Kidney (tissue), 14 donors: ENCODE measurements around the gene CYP20A1. TPM values are rescaled to one million over a fixed set of nuclear protein-coding genes. Genes with fewer than 3 reads are reported as not detected.
A peak's percentile ranks its signal among the peaks of the same experiment; 100 is the strongest.

Experiments used
- DNase-seq, 5 donors: peaks; one replicate each; pipeline ENCODE4 v3.0.0-alpha.2; 2013 to 2020
- FAIRE-seq: peaks from 2 replicates; lab custom pipeline; 2012; peaks lifted over from hg19 to GRCh38; lab: Jason Lieb, UNC
- H3K27ac ChIP-seq, 2 donors: one replicate each; pipeline ENCODE4 v1.7.0; 2013; ENCODE audit warnings: low read depth in 2 of 2, low read length in 2 of 2, inconsistent platforms in 1 of 2
- H3K27me3 ChIP-seq: one replicate; pipeline ENCODE4 v1.7.1; 2013; ENCODE audit warnings: low read length, inconsistent platforms; ENCODE audit not compliant: control insufficient read depth, insufficient read depth
- H3K36me3 ChIP-seq, 3 donors: one replicate each; pipeline versions ENCODE4 v1.7.0 to v1.7.1; 2013; ENCODE audit warnings: low read length in 3 of 3, control low read depth in 1 of 3, inconsistent platforms in 1 of 3; ENCODE audit not compliant: insufficient read depth in 3 of 3, control insufficient read depth in 2 of 3
- H3K4me1 ChIP-seq, 3 donors: one replicate each; pipeline versions ENCODE4 v1.7.0 to v1.7.1; 2013; ENCODE audit warnings: low read length in 3 of 3, inconsistent platforms in 1 of 3, low read depth in 1 of 3; ENCODE audit not compliant: control insufficient read depth in 2 of 3, insufficient read depth in 2 of 3
- H3K4me3 ChIP-seq, 3 donors: one replicate each; pipeline versions ENCODE4 v1.7.0 to v1.8.1; 2013; ENCODE audit warnings: low read length in 3 of 3, control low read depth in 1 of 3, inconsistent platforms in 1 of 3
- H3K9ac ChIP-seq, 3 donors: one replicate each; pipeline versions ENCODE4 v1.7.0 to v1.7.1; 2013; ENCODE audit warnings: low read length in 3 of 3, control low read depth in 1 of 3, inconsistent platforms in 1 of 3
- H3K9me3 ChIP-seq, 3 donors: one replicate each; pipeline versions ENCODE4 v1.7.0 to v1.7.1; 2013; ENCODE audit warnings: low read length in 3 of 3, control low read depth in 1 of 3, inconsistent platforms in 1 of 3; ENCODE audit not compliant: control insufficient read depth in 2 of 3, insufficient read depth in 1 of 3
- intact Hi-C: fragments of 100-400 bp; cut with DNase I; formaldehyde crosslinking; loops from one replicate; pipeline ENCODE4 v1.11.1; 2022
- polyA plus RNA-seq: library from polyadenylated mRNA; stranded (reverse); fragments of 350-450 nt; fragmentation: Illumina TruSeq; extraction: RNeasy Lipid Tissue Mini Kit (QIAGEN cat#74804); gene quantifications from one replicate; pipeline ENCODE4 v1.2.3, GENCODE V29; 2014; ENCODE audit warnings: low read depth, low replicate concordance; ENCODE audit not compliant: insufficient read depth
- total RNA-seq: library from RNA; stranded (reverse); fragmentation: NEBNext Ultra II Directional; extraction: Animal tissue kit (Norgen Biotek cat#: 25700); gene quantifications from one replicate; pipeline ENCODE4 v1.2.1, GENCODE V29; 2021
- TF ChIP-seq, protein P1 (sequence below): IDR thresholded peaks from 3 replicates; pipeline ENCODE4 v1.5.1; 2012; ENCODE audit warnings: mild to moderate bottlenecking, moderate library complexity, borderline replicate concordance; ENCODE audit not compliant: insufficient read depth; ENCODE audit errors: extremely low read depth
- donor health status: control.
- donor health status: control.
- donor health status: control.
- donor health status: control.
- donor health status: control.
- donor health status: DM: yes; HTN: yes; CAD: no.
- donor health status: Normal renal cell carcinoma (clear cell type).

CYP20A1 gene
- total and polyA plus RNA-seq, 2 donors from 2014 or later: 11.6 to 41.2 TPM

DNA sequence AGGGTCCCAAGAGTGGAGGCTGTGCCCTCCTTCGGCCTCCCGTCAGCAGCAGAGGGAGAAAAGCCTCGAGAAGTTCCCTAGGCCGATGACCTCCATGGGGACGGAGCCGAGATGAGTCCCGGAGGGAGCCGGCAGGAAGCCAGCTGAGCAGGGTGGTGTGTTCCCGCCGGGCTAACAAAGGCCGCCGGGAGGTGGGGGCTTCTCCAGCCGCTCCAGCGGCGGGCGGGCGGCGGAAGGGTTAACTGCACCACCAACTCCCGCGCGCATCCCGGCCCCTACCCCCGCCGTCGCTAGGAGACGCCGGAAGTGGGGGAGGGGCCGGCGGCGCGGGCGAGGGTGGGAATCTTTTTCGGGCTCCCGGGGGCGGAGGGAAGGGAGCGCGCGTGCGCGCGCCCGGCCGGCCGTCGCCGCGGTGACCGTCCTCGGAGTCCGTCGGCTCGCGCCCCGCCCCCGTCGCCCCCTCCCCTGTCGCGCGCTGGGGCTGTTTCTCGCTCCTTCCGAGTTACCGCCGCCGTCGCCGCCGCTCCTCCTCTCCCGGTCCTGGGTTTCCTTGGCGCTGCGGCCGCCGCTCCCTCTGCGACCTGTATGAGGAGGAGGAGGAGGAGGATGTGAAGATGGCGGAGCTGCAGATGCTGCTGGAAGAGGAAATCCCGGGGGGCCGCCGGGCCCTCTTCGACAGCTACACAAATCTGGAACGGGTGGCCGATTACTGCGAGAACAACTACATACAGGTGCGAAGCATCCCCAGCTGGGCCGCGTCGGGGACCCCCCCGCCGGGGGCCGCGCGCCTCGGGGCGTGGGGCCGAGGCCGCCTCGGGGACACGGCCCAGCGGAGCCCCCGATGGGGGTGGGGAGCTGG lies 89.3 kb downstream of the CYP20A1 start, which contains the start of gene ABI2:
TSS of gene ABI2 (plus strand) at position 494 of the 859 bp plus-strand sequence. CDS start at position 615, 121 bp downstream.
- Histone ChIP-seq H3K9me3 (no peaks in the 10 kb centered on the region), H3K27ac (peak within 1 kb of the TSS; percentile 59 to 89)
- no peak for FAIRE-seq

DNA sequence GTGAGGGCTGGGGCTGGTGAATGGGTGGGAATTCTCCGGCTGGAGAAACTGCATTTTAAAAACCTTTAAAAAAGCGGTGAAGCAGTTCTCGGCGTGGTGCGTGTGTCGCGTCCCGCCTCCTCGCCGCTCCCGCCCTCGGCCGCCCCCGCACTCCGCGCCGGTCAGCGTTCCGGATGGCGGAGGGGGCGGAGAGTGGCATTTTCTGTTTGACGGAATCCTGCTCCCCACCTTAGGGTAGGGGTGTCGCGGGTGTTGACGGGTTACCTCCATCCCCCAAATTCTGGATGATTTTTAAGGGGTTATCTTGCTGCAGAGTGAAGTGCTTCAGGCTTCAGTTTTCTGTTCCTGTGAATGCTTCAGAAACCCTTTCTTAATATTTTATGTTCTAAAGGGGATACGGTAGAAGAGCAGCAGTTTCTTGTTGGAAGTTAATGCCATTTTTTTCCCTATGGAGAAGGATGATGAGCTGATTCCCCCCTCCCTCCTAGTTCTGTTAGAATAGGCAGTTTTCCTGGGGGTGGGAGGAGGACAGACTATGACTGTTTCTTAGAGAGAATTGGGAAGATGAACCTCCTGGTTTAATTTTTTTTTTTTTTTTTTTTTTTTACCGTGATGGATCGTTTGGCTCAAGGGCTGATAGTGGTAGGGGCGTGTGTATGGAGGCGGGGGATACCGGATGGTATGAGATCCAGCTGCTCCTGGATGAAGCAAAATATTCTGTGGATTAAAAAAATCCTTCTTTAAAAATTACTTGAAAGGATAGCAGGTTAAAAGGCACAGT lies 90.1 kb downstream of the CYP20A1 start:
- H3K27me3 ChIP-seq: no peaks in the 10 kb centered on the region
- peaks cover 0 to 10% (median 0%) of the 10 kb centered on the region in 3 donors for H3K4me1 ChIP-seq
- DNase-seq (peak in 2 of 5 donors; percentile 83 to 86), FAIRE-seq (no peak)
- H3K9ac ChIP-seq: peak overlapping the region; percentile 81 to 91 (median 82)
- peak overlapping the region; percentile 59 to 65 for H3K27ac ChIP-seq
- peak overlapping the region; percentile 94 to 95 (median 95) for H3K4me3 ChIP-seq
- H3K36me3 ChIP-seq: no peaks in the 10 kb centered on the region
- no peaks in the 10 kb centered on the region for H3K9me3 ChIP-seq
- intact Hi-C loops: no loop called here
- TF ChIP-seq, protein P1, sequence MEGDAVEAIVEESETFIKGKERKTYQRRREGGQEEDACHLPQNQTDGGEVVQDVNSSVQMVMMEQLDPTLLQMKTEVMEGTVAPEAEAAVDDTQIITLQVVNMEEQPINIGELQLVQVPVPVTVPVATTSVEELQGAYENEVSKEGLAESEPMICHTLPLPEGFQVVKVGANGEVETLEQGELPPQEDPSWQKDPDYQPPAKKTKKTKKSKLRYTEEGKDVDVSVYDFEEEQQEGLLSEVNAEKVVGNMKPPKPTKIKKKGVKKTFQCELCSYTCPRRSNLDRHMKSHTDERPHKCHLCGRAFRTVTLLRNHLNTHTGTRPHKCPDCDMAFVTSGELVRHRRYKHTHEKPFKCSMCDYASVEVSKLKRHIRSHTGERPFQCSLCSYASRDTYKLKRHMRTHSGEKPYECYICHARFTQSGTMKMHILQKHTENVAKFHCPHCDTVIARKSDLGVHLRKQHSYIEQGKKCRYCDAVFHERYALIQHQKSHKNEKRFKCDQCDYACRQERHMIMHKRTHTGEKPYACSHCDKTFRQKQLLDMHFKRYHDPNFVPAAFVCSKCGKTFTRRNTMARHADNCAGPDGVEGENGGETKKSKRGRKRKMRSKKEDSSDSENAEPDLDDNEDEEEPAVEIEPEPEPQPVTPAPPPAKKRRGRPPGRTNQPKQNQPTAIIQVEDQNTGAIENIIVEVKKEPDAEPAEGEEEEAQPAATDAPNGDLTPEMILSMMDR: no peak

More for the DNA sequence above, 89.3 kb downstream of the CYP20A1 start, which contains the start of gene ABI2:
- peak; percentile 94 to 98 (median 97) for DNase-seq
- H3K36me3 ChIP-seq: no peaks in the 10 kb centered on the region
- H3K27me3 ChIP-seq: no peaks in the 10 kb centered on the region
- intact Hi-C loops: no loop called here
- peaks cover 0 to 10% (median 0%) of the 10 kb centered on the region in 3 donors for H3K4me1 ChIP-seq
- H3K9ac ChIP-seq: peak within 1 kb of the TSS; percentile 82 to 91 (median 91)
- TF ChIP-seq, protein P1: no peak
- peak within 1 kb of the TSS; percentile 94 to 95 (median 95) for H3K4me3 ChIP-seq

DNA sequence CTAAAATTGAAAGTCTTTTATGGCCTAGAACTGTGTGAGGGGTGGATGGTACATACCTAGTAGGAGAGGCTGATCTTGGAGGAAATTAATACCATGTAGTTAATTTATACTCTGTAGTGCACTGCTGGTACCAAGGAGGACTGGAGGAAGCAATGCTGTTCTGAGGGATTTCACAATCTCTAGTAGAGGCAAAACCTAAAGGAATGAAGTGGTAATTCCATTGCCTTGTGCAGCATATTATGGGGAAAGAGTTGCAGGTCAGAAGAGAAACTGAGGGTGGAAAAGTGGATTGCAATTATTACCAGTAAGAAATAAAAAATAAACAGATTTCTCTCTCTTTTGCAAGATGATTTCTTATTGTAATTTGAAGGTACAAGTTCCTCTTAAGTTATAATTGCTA lies 91.6 kb downstream of the CYP20A1 start:
- peaks cover 0 to 2% (median 0%) of the 10 kb centered on the region in 3 donors for H3K36me3 ChIP-seq
- intact Hi-C loops: no loop called here
- no peaks in the 10 kb centered on the region for H3K9me3 ChIP-seq
- H3K27me3 ChIP-seq: no peaks in the 10 kb centered on the region
- H3K27ac ChIP-seq: no peak overlapping the region
- FAIRE-seq (no peak), DNase-seq (peak in 1 of 5 donors; percentile 12)
- peak overlapping the region in 1 of 3 donors; percentile 95 for H3K4me3 ChIP-seq
- TF ChIP-seq, protein P1: no peak
- no peak overlapping the region for H3K9ac ChIP-seq
- H3K4me1 ChIP-seq: peaks cover 0 to 10% (median 0%) of the 10 kb centered on the region in 3 donors
